ENCODE results near the gene LITAFD.
"Not testable (repeated sequence)": the region's sequence is repeated elsewhere in the genome, so short reads cannot be mapped to it uniquely, and the experiment has no call there.

LITAFD gene

GRCh38 chr16:8882041-8882617, at the start of gene LITAFD:
LITAFD (plus strand) TSS chr16:8882351; CDS start chr16:8884356, 2,005 bp downstream.
- DNase-seq: no peak

- DNase-seq: no peak
These were observed 49.4 kb upstream of the LITAFD start for GRCh38 chr16:8832717-8833105.

- not testable (repeated sequence) for DNase-seq
These were observed 45.4 kb upstream of the LITAFD start for GRCh38 chr16:8836797-8837196.

GRCh38 chr16:8837594-8837993, 44.6 kb upstream of the LITAFD start:
- DNase-seq: not testable (repeated sequence)

- DNase-seq: not testable (repeated sequence)
These were observed 40.1 kb upstream of the LITAFD start for GRCh38 chr16:8842016-8842415.

- DNase-seq: not testable (repeated sequence)
These were observed 38.9 kb upstream of the LITAFD start for GRCh38 chr16:8843296-8843695.

GRCh38 chr16:8845699-8846298, 36.4 kb upstream of the LITAFD start:
- DNase-seq: no peak

- DNase-seq: no peak
These were observed 35.7 kb upstream of the LITAFD start for GRCh38 chr16:8846401-8846932.

GRCh38 chr16:8847145-8847544, 35.0 kb upstream of the LITAFD start:
- DNase-seq: no peak

GRCh38 chr16:8847623-8848022, 34.5 kb upstream of the LITAFD start:
- DNase-seq: no peak

- no peak for DNase-seq
These were observed 33.8 kb upstream of the LITAFD start for GRCh38 chr16:8848231-8848938.

GRCh38 chr16:8848939-8849391, 33.2 kb upstream of the LITAFD start:
- no peak for DNase-seq

- no peak for DNase-seq
These were observed 32.6 kb upstream of the LITAFD start for GRCh38 chr16:8849411-8850011.

- DNase-seq: no peak
These were observed 31.8 kb upstream of the LITAFD start for GRCh38 chr16:8850279-8850885.

- no peak for DNase-seq
These were observed 30.3 kb upstream of the LITAFD start for GRCh38 chr16:8851761-8852403.

GRCh38 chr16:8852534-8852933, 29.6 kb upstream of the LITAFD start:
- no peak for DNase-seq

- DNase-seq: no peak
These were observed 29.0 kb upstream of the LITAFD start for GRCh38 chr16:8853150-8853549.

- no peak for DNase-seq
These were observed 28.5 kb upstream of the LITAFD start for GRCh38 chr16:8853611-8854010.

GRCh38 chr16:8854298-8854948, 27.7 kb upstream of the LITAFD start:
- no peak for DNase-seq

- no peak for DNase-seq
These were observed 26.9 kb upstream of the LITAFD start for GRCh38 chr16:8855051-8855786.

GRCh38 chr16:8855972-8856371, 26.2 kb upstream of the LITAFD start:
- DNase-seq: no peak

All from NCI-H526 treated with DMSO at 0.1 percent for 48 hours (cell line).